Neural cell (in vitro differentiated cells): ENCODE data around the gene CMPK2.

ENCODE experiments used
- EP300 ChIP-seq: fragments of 450-650 bp; conservative IDR thresholded peaks from 2 replicates; pipeline ENCODE4 v1.6.1; 2014; ENCODE audit warnings: antibody characterized with exemption, mild to moderate bottlenecking, moderate library complexity; ENCODE audit not compliant: poor library complexity, severe bottlenecking
- MXI1 ChIP-seq: fragments of 450-650 bp; conservative IDR thresholded peaks from 2 replicates; pipeline ENCODE4 v1.6.1; 2014; ENCODE audit warnings: antibody characterized with exemption, mild to moderate bottlenecking; ENCODE audit not compliant: poor library complexity, severe bottlenecking
- POLR2AphosphoS5 ChIP-seq: IDR thresholded peaks from 2 replicates; pipeline ENCODE4 v1.6.1; 2012
- RAD21 ChIP-seq: fragments of 450-650 bp; conservative IDR thresholded peaks from 2 replicates; pipeline ENCODE4 v1.6.1; 2014; ENCODE audit warnings: antibody characterized with exemption, mild to moderate bottlenecking, moderate library complexity
- TF ChIP-seq, protein P1 (sequence below): fragments of 450-650 bp; IDR thresholded peaks from 2 replicates; pipeline ENCODE4 v1.5.1; 2014; ENCODE audit warnings: antibody characterized with exemption, mild to moderate bottlenecking, moderate library complexity; ENCODE audit not compliant: poor library complexity, severe bottlenecking
- TF ChIP-seq, protein P2 (sequence below): IDR thresholded peaks from 2 replicates; pipeline ENCODE4 v1.6.1; 2012; ENCODE audit warnings: borderline replicate concordance

DNA sequence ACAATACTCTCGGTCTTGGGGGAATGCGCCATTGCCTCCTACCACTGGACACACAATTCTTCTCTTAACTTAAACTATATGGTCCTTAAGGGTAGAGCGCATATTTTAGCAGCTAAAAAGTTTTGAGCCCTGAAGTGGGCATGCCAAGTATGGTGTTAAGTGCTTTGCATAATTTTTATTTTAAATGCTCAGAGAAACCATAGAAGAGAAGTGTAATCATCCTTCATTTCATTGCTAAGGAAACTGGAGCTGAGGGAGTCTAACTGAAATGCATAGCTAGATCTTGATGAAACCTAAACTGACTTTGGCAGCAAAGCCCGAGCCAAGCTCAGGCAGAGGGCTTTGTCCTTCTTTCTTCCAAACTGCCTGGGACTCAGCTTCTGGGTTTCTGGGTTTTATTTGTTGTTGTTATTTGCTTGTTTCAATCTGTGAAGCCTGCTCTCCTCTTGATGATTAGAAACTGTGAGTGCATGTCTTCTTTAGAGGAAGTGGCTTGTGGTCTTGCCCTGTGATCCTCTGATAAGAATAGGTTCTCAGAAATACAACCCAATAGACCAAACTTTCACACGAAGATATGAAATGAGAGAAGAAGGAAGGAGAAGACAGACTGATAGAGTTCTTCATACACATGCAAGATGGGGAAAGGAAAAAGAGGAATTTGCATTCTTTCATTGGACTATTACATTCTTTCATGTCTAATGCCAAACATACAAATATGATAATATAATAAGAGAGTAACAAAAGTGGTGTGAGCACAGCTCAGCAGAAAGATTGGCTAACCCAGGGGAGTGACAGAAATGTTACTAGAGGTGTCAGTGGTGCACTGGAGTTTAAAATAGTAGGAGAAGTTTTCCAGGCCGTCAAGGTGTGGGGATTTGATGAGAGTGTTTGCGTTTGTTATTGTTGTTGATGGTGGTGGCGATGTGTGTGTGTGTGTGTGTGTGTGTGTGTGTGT, 44.0 kb upstream of the CMPK2 start:
- TF ChIP-seq, protein P1, sequence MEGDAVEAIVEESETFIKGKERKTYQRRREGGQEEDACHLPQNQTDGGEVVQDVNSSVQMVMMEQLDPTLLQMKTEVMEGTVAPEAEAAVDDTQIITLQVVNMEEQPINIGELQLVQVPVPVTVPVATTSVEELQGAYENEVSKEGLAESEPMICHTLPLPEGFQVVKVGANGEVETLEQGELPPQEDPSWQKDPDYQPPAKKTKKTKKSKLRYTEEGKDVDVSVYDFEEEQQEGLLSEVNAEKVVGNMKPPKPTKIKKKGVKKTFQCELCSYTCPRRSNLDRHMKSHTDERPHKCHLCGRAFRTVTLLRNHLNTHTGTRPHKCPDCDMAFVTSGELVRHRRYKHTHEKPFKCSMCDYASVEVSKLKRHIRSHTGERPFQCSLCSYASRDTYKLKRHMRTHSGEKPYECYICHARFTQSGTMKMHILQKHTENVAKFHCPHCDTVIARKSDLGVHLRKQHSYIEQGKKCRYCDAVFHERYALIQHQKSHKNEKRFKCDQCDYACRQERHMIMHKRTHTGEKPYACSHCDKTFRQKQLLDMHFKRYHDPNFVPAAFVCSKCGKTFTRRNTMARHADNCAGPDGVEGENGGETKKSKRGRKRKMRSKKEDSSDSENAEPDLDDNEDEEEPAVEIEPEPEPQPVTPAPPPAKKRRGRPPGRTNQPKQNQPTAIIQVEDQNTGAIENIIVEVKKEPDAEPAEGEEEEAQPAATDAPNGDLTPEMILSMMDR: no peak
- TF ChIP-seq MXI1 (no peak), RAD21 (no peak), POLR2AphosphoS5 (no peak), EP300 (no peak)
- TF ChIP-seq, protein P2, sequence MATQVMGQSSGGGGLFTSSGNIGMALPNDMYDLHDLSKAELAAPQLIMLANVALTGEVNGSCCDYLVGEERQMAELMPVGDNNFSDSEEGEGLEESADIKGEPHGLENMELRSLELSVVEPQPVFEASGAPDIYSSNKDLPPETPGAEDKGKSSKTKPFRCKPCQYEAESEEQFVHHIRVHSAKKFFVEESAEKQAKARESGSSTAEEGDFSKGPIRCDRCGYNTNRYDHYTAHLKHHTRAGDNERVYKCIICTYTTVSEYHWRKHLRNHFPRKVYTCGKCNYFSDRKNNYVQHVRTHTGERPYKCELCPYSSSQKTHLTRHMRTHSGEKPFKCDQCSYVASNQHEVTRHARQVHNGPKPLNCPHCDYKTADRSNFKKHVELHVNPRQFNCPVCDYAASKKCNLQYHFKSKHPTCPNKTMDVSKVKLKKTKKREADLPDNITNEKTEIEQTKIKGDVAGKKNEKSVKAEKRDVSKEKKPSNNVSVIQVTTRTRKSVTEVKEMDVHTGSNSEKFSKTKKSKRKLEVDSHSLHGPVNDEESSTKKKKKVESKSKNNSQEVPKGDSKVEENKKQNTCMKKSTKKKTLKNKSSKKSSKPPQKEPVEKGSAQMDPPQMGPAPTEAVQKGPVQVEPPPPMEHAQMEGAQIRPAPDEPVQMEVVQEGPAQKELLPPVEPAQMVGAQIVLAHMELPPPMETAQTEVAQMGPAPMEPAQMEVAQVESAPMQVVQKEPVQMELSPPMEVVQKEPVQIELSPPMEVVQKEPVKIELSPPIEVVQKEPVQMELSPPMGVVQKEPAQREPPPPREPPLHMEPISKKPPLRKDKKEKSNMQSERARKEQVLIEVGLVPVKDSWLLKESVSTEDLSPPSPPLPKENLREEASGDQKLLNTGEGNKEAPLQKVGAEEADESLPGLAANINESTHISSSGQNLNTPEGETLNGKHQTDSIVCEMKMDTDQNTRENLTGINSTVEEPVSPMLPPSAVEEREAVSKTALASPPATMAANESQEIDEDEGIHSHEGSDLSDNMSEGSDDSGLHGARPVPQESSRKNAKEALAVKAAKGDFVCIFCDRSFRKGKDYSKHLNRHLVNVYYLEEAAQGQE: no peak
